B cell (primary cell): ENCODE results near the gene ERN1. TPM values are rescaled to one million over a fixed set of nuclear protein-coding genes. Genes with fewer than 3 reads are reported as not detected.

Experiments
- ATAC-seq: fragments of 200-7000 bp; cut with Tn5 transposase; one replicate; pipeline ENCODE4 v1.10.0; 2021; ENCODE audit warnings: low read depth, mild to moderate bottlenecking, moderate number of reproducible peaks, moderate library complexity
- CTCF ChIA-PET: fragments of 350-600 bp; sonication (Branson Sonifier 250); formaldehyde crosslinking; loops from one replicate; lab custom pipeline; 2021; ENCODE audit warnings: antibody characterized with exemption, inconsistent platforms; lab: Charles Lee
- POLR2A ChIA-PET: fragments of 350-600 bp; sonication (Branson Sonifier 250); formaldehyde crosslinking; loops from one replicate; lab custom pipeline; 2021; ENCODE audit warnings: antibody characterized with exemption; lab: Charles Lee
- DNase-seq: peaks from one replicate; pipeline ENCODE4 v3.0.0; 2013
- H2AFZ ChIP-seq: 2 replicates; pipeline ENCODE4 v1.6.1; 2012; ENCODE audit warnings: mild to moderate bottlenecking, low read depth, low read length; ENCODE audit not compliant: insufficient read depth, poor library complexity, severe bottlenecking
- H3K27ac ChIP-seq, 2 donors: 1 replicate in 1 of 2; 2 replicates in 1 of 2; pipeline ENCODE4 v1.5.1; 2012 to 2013; ENCODE audit warnings: low read length in 2 of 2, mild to moderate bottlenecking in 2 of 2, moderate library complexity in 1 of 2
- H3K27me3 ChIP-seq, 4 experiments: fragments of 200-600 bp in 1 of 4; sonication (generic) in 1 of 4; replicated peaks in 1 of 4; 1 replicate in 2 of 4; 2 replicates in 2 of 4; pipeline versions ENCODE4 v1.6.1 to v1.7.0; 2013 to 2016; ENCODE audit warnings: low read length in 3 of 4, mild to moderate bottlenecking in 2 of 4, mixed read lengths in 1 of 4, moderate library complexity in 1 of 4; ENCODE audit not compliant: insufficient read depth in 4 of 4, control insufficient read depth in 3 of 4; ENCODE audit errors: control extremely low read depth in 1 of 4
- H3K36me3 ChIP-seq, 2 experiments: replicated peaks in 1 of 2; 1 replicate in 1 of 2; 2 replicates in 1 of 2; pipeline versions ENCODE4 v1.6.1 to v1.7.1; 2013; ENCODE audit warnings: low read length in 1 of 2; ENCODE audit not compliant: insufficient read depth in 2 of 2, control insufficient read depth in 1 of 2; ENCODE audit errors: control extremely low read depth in 1 of 2, extremely low read depth in 1 of 2
- H3K4me1 ChIP-seq, 2 donors: fragments of 200-600 bp in 1 of 2; sonication (generic) in 1 of 2; 1 replicate in 1 of 2; 2 replicates in 1 of 2; pipeline versions ENCODE4 v1.5.1 to v1.6.1; 2013 to 2017; ENCODE audit warnings: low read length in 2 of 2; ENCODE audit not compliant: control insufficient read depth in 2 of 2, insufficient read depth in 2 of 2
- H3K4me2 ChIP-seq: replicated peaks from 2 replicates; pipeline ENCODE3; 2012; ENCODE audit warnings: mild to moderate bottlenecking, low read depth, low read length; ENCODE audit not compliant: poor library complexity, severe bottlenecking
- H3K4me3 ChIP-seq, 5 experiments: fragments of 200-600 bp in 1 of 5; sonication (generic) in 1 of 5; 1 replicate in 3 of 5; 2 replicates in 2 of 5; pipeline versions ENCODE4 v1.5.1 to v1.7.0; 2011 to 2016; ENCODE audit warnings: low read length in 4 of 5, mild to moderate bottlenecking in 4 of 5, low read depth in 2 of 5, control low read depth in 1 of 5, moderate library complexity in 1 of 5; ENCODE audit not compliant: insufficient read depth in 1 of 5; ENCODE audit errors: control extremely low read depth in 1 of 5, extremely low read depth in 1 of 5
- H3K79me2 ChIP-seq: fragments of 200-600 bp; sonication (generic); one replicate; pipeline ENCODE4 v1.6.0; 2016; ENCODE audit warnings: low read length; ENCODE audit not compliant: control insufficient read depth, insufficient read depth
- H3K9ac ChIP-seq: fragments of 200-600 bp; sonication (generic); 2 replicates; pipeline ENCODE4 v1.6.1; 2017; ENCODE audit warnings: mild to moderate bottlenecking, low read length, moderate library complexity
- H3K9me3 ChIP-seq, 3 donors: one replicate each; pipeline versions ENCODE4 v1.6.1 to v1.7.1; 2013; ENCODE audit warnings: low read length in 2 of 3; ENCODE audit not compliant: control insufficient read depth in 2 of 3, insufficient read depth in 1 of 3; ENCODE audit errors: control extremely low read depth in 1 of 3
- H4K20me1 ChIP-seq: 2 replicates; pipeline ENCODE4 v1.6.0; 2012; ENCODE audit warnings: mild to moderate bottlenecking, low read length; ENCODE audit not compliant: insufficient read depth, control insufficient read depth, poor library complexity, severe bottlenecking
- H3K27ac Mint-ChIP-seq: one replicate; pipeline ENCODE4 v1.8.0; 2021; ENCODE audit warnings: mixed read lengths
- H3K27me3 Mint-ChIP-seq: one replicate; pipeline ENCODE4 v1.8.0; 2021; ENCODE audit warnings: mixed read lengths
- H3K4me1 Mint-ChIP-seq: one replicate; pipeline ENCODE4 v1.8.0; 2021; ENCODE audit warnings: mixed read lengths
- H3K4me3 Mint-ChIP-seq: one replicate; pipeline ENCODE4 v1.8.0; 2021; ENCODE audit warnings: mixed read lengths
- H3K9me3 Mint-ChIP-seq: one replicate; pipeline ENCODE4 v1.8.0; 2022; ENCODE audit warnings: mixed read lengths; ENCODE audit not compliant: insufficient read depth
- CTCF ChIP-seq: fragments of 200-600 bp; IDR thresholded peaks from one replicate; pipeline ENCODE4 v1.8.0; 2022; ENCODE audit warnings: antibody characterized with exemption, mild to moderate bottlenecking
- EZH2 ChIP-seq: IDR thresholded peaks from 2 replicates; pipeline ENCODE4 v1.6.1; 2012; ENCODE audit warnings: borderline replicate concordance, low read depth, mild to moderate bottlenecking, moderate library complexity, low read length; ENCODE audit not compliant: insufficient read depth, poor library complexity, severe bottlenecking
- WGBS: methylation state at CpG from one replicate; pipeline ENCODE4 v1.1.5; 2013; ENCODE audit warnings: missing lambda C conversion rate; ENCODE audit not compliant: insufficient coverage; 5-methylcytosine and 5-hydroxymethylcytosine counted together
- intact Hi-C: fragments of 100-400 bp; cut with micrococcal nuclease; formaldehyde crosslinking; loops from one replicate; pipeline ENCODE4 v1.10.0; 2022
- polyA plus RNA-seq: library from polyadenylated mRNA; depleted of rRNA; stranded (reverse); fragments of >200 nt; gene quantifications from 2 replicates; pipeline ENCODE4 v1.2.3, GENCODE V29; 2012
- total RNA-seq, 2 donors: library from RNA; stranded (reverse); fragments of 120-200 nt in 1 of 2; gene quantifications; 1 replicate in 1 of 2; 2 replicates in 1 of 2; pipeline versions ENCODE4 v1.2.3 to v1.2.4, GENCODE V29; 2013 to 2022

ERN1 gene
- total and polyA plus RNA-seq, 2 donors (not counting 1 experiment from before 2014, with no cell fraction given), result 7.0 to 19.4 TPM

- H3K4me1 Mint-ChIP-seq, result peaks cover 11% of the 10 kb centered on the region
- Histone ChIP-seq H2AFZ (no peak overlapping the region), H3K4me3 (no peak overlapping the region), H3K79me2 (no peaks in the 10 kb centered on the region), H3K9ac (no peak overlapping the region), H3K36me3 (no peaks in the 10 kb centered on the region), H3K4me2 (no peak overlapping the region), H3K4me1 (no peaks in the 10 kb centered on the region), H3K27ac (no peak overlapping the region), H4K20me1 (no peaks in the 10 kb centered on the region), H3K27me3 (no peaks in the 10 kb centered on the region), H3K9me3 (no peaks in the 10 kb centered on the region)
- H3K4me3 Mint-ChIP-seq, result no peak overlapping the region
- TF ChIP-seq CTCF (no peak), EZH2 (no peak)
- POLR2A ChIA-PET, result no interaction called here
- no peak overlapping the region for H3K27ac Mint-ChIP-seq
- intact Hi-C loops, result no loop called here
- ATAC-seq, result no peak
- WGBS, result 94% methylated on average over 6 of the region's 6 CpGs
- CTCF ChIA-PET, result interaction anchor here (1.0 kb wide), 1 partner anchor 62 kb away, joined by 3 read pairs; no protein-coding TSS in a partner anchor
- H3K27me3 Mint-ChIP-seq, result no peaks in the 10 kb centered on the region
- no peak for DNase-seq
- no peaks in the 10 kb centered on the region for H3K9me3 Mint-ChIP-seq
Measured at GRCh38 chr17:64091571-64091970, 38.4 kb downstream of the ERN1 start.

GRCh38 chr17:64091116-64091515 is 38.8 kb downstream of the ERN1 start:
- ChIA-PET POLR2A (no interaction called here), CTCF (no interaction called here)
- WGBS, result 69% methylated on average over 3 of the region's 3 CpGs
- no peak for DNase-seq
- H3K9me3 Mint-ChIP-seq, result no peaks in the 10 kb centered on the region
- no peaks in the 10 kb centered on the region for H3K27me3 Mint-ChIP-seq
- peak overlapping the region; percentile 50 for H3K27ac Mint-ChIP-seq
- no peak for TF ChIP-seq CTCF
- TF ChIP-seq EZH2, result no peak
- Histone ChIP-seq H4K20me1 (no peaks in the 10 kb centered on the region), H3K9ac (no peak overlapping the region), H3K9me3 (no peaks in the 10 kb centered on the region), H3K4me2 (no peak overlapping the region), H3K79me2 (no peaks in the 10 kb centered on the region), H3K27ac (no peak overlapping the region), H2AFZ (no peak overlapping the region), H3K4me1 (no peaks in the 10 kb centered on the region), H3K36me3 (no peaks in the 10 kb centered on the region), H3K4me3 (no peak overlapping the region), H3K27me3 (no peaks in the 10 kb centered on the region)
- H3K4me1 Mint-ChIP-seq, result peaks cover 11% of the 10 kb centered on the region
- ATAC-seq, result no peak
- intact Hi-C loops, result no loop called here
- no peak overlapping the region for H3K4me3 Mint-ChIP-seq
